Natural killer cell (primary cell): ENCODE results near the gene DOCK4. TPM values are rescaled to one million over a fixed set of nuclear protein-coding genes. Genes with fewer than 3 reads are reported as not detected.

Experiments
- ATAC-seq, 3 donors: fragments of 150-1000 bp in 2 of 3; fragments of 200-7000 bp in 1 of 3; cut with Tn5 transposase; 1 replicate in 1 of 3; 2 replicates in 2 of 3; pipeline ENCODE4 v1.10.0; 2021; ENCODE audit warnings: mild to moderate bottlenecking in 2 of 3, moderate library complexity in 2 of 3
- DNase-seq, 2 donors: peaks; one replicate each; pipeline versions ENCODE4 v3.0.0 to v3.0.0-alpha.2; 2013 to 2021; ENCODE audit warnings: mixed read lengths in 1 of 2
- H3K27ac ChIP-seq: one replicate; pipeline ENCODE4 v1.5.1; 2013; ENCODE audit warnings: mild to moderate bottlenecking, low read length
- H3K27me3 ChIP-seq: one replicate; pipeline ENCODE4 v1.6.1; 2013; ENCODE audit warnings: low read length; ENCODE audit not compliant: control insufficient read depth, insufficient read depth
- H3K36me3 ChIP-seq: one replicate; pipeline ENCODE4 v1.6.1; 2013; ENCODE audit warnings: low read length; ENCODE audit not compliant: control insufficient read depth, insufficient read depth
- H3K4me1 ChIP-seq: one replicate; pipeline ENCODE4 v1.6.1; 2013; ENCODE audit warnings: low read length; ENCODE audit not compliant: control insufficient read depth, insufficient read depth
- H3K4me3 ChIP-seq: one replicate; pipeline ENCODE4 v1.5.1; 2013; ENCODE audit warnings: low read length
- H3K9me3 ChIP-seq: one replicate; pipeline ENCODE4 v1.6.1; 2013; ENCODE audit warnings: low read length; ENCODE audit not compliant: control insufficient read depth, insufficient read depth
- H3K27ac Mint-ChIP-seq, 2 donors: one replicate each; pipeline ENCODE4 v1.8.0; 2022; ENCODE audit warnings: mild to moderate bottlenecking in 2 of 2, mixed read lengths in 2 of 2, moderate library complexity in 1 of 2
- H3K27me3 Mint-ChIP-seq, 2 donors: one replicate each; pipeline ENCODE4 v1.8.0; 2022; ENCODE audit warnings: low read depth in 2 of 2, mixed read lengths in 2 of 2
- H3K36me3 Mint-ChIP-seq: one replicate; pipeline ENCODE4 v1.8.0; 2022; ENCODE audit warnings: mixed read lengths
- H3K4me1 Mint-ChIP-seq, 2 donors: one replicate each; pipeline ENCODE4 v1.8.0; 2022; ENCODE audit warnings: mixed read lengths in 2 of 2
- H3K4me3 Mint-ChIP-seq: one replicate; pipeline ENCODE4 v1.8.0; 2022; ENCODE audit warnings: mild to moderate bottlenecking, moderate library complexity, mixed read lengths
- H3K9me3 Mint-ChIP-seq, 2 donors: one replicate each; pipeline ENCODE4 v1.8.0; 2022; ENCODE audit warnings: mixed read lengths in 2 of 2
- WGBS: methylation state at CpG from one replicate; pipeline ENCODE4 v1.1.7; 2013; ENCODE audit warnings: missing lambda C conversion rate; ENCODE audit not compliant: insufficient coverage; 5-methylcytosine and 5-hydroxymethylcytosine counted together
- intact Hi-C: fragments of 100-400 bp; cut with micrococcal nuclease; formaldehyde crosslinking; loops from one replicate; pipeline ENCODE4 v1.14.2; 2022
- total RNA-seq, 4 donors: library from RNA; stranded (reverse); fragments of 120-200 nt in 1 of 4; gene quantifications; one replicate each; pipeline versions ENCODE4 v1.2.3 to v1.2.4, GENCODE V29; 2013 to 2022
- TF ChIP-seq, protein P1 (sequence below): fragments of 200-600 bp; IDR thresholded peaks from one replicate; pipeline ENCODE4 v1.8.0; 2022; ENCODE audit warnings: antibody characterized with exemption

DOCK4 gene
- total RNA-seq, 3 donors from 2014 or later (not counting 1 experiment from before 2014, with no cell fraction given) = 0.61 to 2.4 (median 0.89) TPM

DNA sequence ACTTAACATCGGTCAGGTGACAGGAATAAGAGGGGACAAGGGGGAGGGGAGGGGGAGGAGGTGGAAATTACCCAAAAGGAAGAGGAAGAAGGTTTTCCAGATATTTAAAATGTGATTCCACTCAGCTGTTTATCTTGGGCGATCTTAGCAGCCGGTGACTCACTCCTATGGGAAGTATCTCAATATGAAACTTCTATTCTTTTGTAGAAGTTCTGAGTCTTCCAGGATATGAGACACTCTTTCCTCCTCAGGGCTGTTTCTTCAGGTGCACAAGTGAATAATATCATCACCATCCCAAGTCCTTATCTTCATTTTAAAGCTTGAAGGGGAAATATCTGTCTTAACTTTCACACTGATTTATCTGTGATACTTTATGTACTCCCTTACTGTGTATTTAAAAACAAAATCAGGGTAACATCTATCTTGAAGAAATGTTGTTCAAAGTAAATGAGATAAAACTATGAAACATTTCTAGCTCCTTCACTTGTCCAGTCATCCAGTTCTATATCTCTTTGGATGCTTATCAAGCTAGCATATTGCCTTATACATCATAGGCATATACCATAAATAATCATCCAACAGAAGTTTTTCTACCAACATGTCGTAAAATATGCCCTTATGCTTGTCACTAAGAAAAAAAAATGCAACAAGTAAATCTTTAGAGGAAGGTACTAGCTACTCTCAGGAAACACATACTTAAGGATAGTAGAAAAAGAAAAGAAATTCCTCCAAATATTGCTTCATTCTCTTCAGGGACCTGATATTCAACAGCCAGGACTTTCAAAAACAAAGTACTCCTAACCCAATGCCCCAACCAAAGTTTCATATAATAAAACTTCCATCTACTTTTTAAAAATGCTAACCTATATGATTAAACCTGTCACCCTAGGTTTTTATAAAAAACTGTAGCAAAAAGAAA is 13.7 kb downstream of the DOCK4 start:
- Histone ChIP-seq H3K36me3 (no peaks in the 10 kb centered on the region), H3K9me3 (no peaks in the 10 kb centered on the region), H3K27me3 (no peaks in the 10 kb centered on the region), H3K4me3 (no peak overlapping the region), H3K27ac (no peak overlapping the region), H3K4me1 (no peaks in the 10 kb centered on the region)
- Mint-ChIP-seq H3K36me3 (no peaks in the 10 kb centered on the region), H3K9me3 (peaks cover 0 to 3% of the 10 kb centered on the region in 2 donors), H3K27ac (no peak overlapping the region), H3K4me3 (no peak overlapping the region), H3K4me1 (no peaks in the 10 kb centered on the region), H3K27me3 (peaks cover 20 to 58% of the 10 kb centered on the region in 2 donors)
- ATAC-seq (no peak), DNase-seq (no peak)
- 84% methylated on average over 3 of the region's 4 CpGs for WGBS
- TF ChIP-seq, protein P1, sequence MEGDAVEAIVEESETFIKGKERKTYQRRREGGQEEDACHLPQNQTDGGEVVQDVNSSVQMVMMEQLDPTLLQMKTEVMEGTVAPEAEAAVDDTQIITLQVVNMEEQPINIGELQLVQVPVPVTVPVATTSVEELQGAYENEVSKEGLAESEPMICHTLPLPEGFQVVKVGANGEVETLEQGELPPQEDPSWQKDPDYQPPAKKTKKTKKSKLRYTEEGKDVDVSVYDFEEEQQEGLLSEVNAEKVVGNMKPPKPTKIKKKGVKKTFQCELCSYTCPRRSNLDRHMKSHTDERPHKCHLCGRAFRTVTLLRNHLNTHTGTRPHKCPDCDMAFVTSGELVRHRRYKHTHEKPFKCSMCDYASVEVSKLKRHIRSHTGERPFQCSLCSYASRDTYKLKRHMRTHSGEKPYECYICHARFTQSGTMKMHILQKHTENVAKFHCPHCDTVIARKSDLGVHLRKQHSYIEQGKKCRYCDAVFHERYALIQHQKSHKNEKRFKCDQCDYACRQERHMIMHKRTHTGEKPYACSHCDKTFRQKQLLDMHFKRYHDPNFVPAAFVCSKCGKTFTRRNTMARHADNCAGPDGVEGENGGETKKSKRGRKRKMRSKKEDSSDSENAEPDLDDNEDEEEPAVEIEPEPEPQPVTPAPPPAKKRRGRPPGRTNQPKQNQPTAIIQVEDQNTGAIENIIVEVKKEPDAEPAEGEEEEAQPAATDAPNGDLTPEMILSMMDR = no peak
- intact Hi-C loops = no loop called here

DNA sequence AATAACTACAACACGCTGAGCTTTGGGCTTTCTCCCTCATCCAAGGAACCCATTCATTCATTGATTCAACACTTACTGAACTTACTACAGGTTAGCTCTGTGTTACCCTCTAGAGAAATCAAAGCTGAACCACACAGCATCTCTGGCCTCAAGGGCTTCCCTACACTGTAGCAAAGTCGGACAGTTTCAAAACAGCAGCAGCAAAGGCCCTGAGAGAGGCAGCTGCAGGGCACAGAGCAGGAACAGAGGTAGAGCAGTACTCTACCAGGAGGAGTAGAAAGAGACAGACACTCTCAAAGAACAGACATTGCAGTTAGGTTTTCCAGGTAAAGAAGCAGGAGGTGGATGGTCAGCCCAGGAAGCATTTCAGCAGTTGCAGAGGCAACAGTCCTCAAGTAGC is 16.1 kb downstream of the DOCK4 start:
- Histone ChIP-seq H3K36me3 (no peaks in the 10 kb centered on the region), H3K9me3 (no peaks in the 10 kb centered on the region), H3K27ac (no peak overlapping the region), H3K4me3 (no peak overlapping the region), H3K27me3 (no peaks in the 10 kb centered on the region), H3K4me1 (no peaks in the 10 kb centered on the region)
- no peak for ATAC-seq
- H3K4me1 Mint-ChIP-seq = no peaks in the 10 kb centered on the region
- no peak for DNase-seq
- no peak overlapping the region for H3K4me3 Mint-ChIP-seq
- H3K36me3 Mint-ChIP-seq = no peaks in the 10 kb centered on the region
- peaks cover 0 to 3% of the 10 kb centered on the region in 2 donors for H3K9me3 Mint-ChIP-seq
- no peak overlapping the region for H3K27ac Mint-ChIP-seq
- 71% methylated on average over 2 of the region's 2 CpGs for WGBS
- intact Hi-C loops = no loop called here
- TF ChIP-seq, protein P1 = no peak
- peaks cover 12 to 55% of the 10 kb centered on the region in 2 donors for H3K27me3 Mint-ChIP-seq

DNA sequence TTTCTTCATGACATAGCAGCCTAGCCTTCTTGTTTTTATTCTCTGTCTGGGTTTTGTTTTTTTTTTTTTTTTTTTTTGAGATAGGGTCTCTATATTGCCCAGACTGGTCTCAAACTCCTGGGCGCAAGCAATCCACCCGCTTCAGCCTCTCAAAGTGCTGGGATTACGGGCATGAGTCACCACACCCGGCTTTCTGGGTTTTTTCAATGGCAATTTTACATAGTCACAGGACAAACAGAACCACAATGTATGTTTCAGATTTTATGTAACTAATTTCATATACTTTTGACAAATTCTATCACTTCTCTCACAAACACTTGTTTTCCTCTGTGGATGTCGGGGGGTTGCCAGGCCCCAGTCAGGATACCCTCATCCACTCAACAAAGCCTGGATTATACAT is 16.5 kb downstream of the DOCK4 start:
- H3K27me3 ChIP-seq = no peaks in the 10 kb centered on the region
- WGBS = 92% methylated on average over 4 of the region's 5 CpGs
- no peak overlapping the region for H3K27ac ChIP-seq
- Mint-ChIP-seq H3K27ac (no peak overlapping the region), H3K4me3 (no peak overlapping the region), H3K27me3 (peaks cover 12 to 59% of the 10 kb centered on the region in 2 donors), H3K4me1 (no peaks in the 10 kb centered on the region), H3K36me3 (no peaks in the 10 kb centered on the region), H3K9me3 (peaks cover 0 to 3% of the 10 kb centered on the region in 2 donors)
- no peak overlapping the region for H3K4me3 ChIP-seq
- H3K36me3 ChIP-seq = no peaks in the 10 kb centered on the region
- H3K4me1 ChIP-seq = no peaks in the 10 kb centered on the region
- TF ChIP-seq, protein P1 = no peak
- ATAC-seq (no peak), DNase-seq (no peak)
- H3K9me3 ChIP-seq = no peaks in the 10 kb centered on the region
- intact Hi-C loops = no loop called here
